K562 (cell line): ENCODE data around the gene PDLIM4.

Source experiments
- BDP1 ChIP-seq: IDR thresholded peaks from 3 replicates; pipeline ENCODE4 v1.6.1; 2011; ENCODE audit not compliant: insufficient read length, insufficient read depth
- BHLHE40 ChIP-seq: IDR thresholded peaks from 2 replicates; pipeline ENCODE4 v1.6.1; 2011; ENCODE audit warnings: low read length, improper control_type of control experiment
- EP300 ChIP-seq: IDR thresholded peaks from 2 replicates; pipeline ENCODE4 v1.6.1; 2012; ENCODE audit warnings: low read length, improper control_type of control experiment
- ETV6 ChIP-seq, 3 experiments: fragments of 150-350 bp in 1 of 3; sonication (generic) in 1 of 3; formaldehyde crosslinking in 1 of 3; IDR thresholded peaks; 2 replicates each; pipeline versions ENCODE4 v1.6.1 to v1.8.0; 2014 to 2022; ENCODE audit warnings: borderline replicate concordance in 2 of 3, low read depth in 2 of 3, antibody characterized with exemption in 1 of 3, low read length in 1 of 3, mild to moderate bottlenecking in 1 of 3, missing genetic modification reagents in 1 of 3
- HDAC2 ChIP-seq: fragments of 450-650 bp; IDR thresholded peaks from 2 replicates; pipeline ENCODE4 v1.6.1; 2016; ENCODE audit warnings: mild to moderate bottlenecking
- MAZ ChIP-seq, 2 experiments: fragments of 450-650 bp in 1 of 2; sonication (generic) in 1 of 2; formaldehyde crosslinking; IDR thresholded peaks in 1 of 2; conservative IDR thresholded peaks in 1 of 2; 2 replicates each; pipeline versions ENCODE4 v1.4.0 to v1.5.0; 2020; ENCODE audit warnings: mild to moderate bottlenecking in 1 of 2, missing genetic modification reagents in 1 of 2
- MXI1 ChIP-seq: IDR thresholded peaks from 2 replicates; pipeline ENCODE4 v1.6.1; 2011; ENCODE audit warnings: low read depth, mild to moderate bottlenecking, improper control_type of control experiment, low read length
- SP2 ChIP-seq: IDR thresholded peaks from 2 replicates; pipeline ENCODE4 v1.6.1; 2011; ENCODE audit warnings: mild to moderate bottlenecking, low read depth, low read length, moderate library complexity; ENCODE audit not compliant: poor library complexity, severe bottlenecking; ENCODE audit errors: extremely low read depth
- SREBF2 ChIP-seq: sonication (generic); formaldehyde crosslinking; IDR thresholded peaks from 2 replicates; pipeline ENCODE4 v1.4.0; 2020; ENCODE audit warnings: mild to moderate bottlenecking, missing genetic modification reagents
- TOE1 ChIP-seq, 2 experiments: fragments of 450-650 bp in 1 of 2; sonication (generic) in 1 of 2; formaldehyde crosslinking in 1 of 2; IDR thresholded peaks; 2 replicates each; pipeline versions ENCODE4 v1.7.1 to v1.8.0; 2016 to 2022; ENCODE audit warnings: borderline replicate concordance in 2 of 2, mild to moderate bottlenecking in 2 of 2, antibody characterized with exemption in 1 of 2, inconsistent platforms in 1 of 2, low read depth in 1 of 2, missing genetic modification reagents in 1 of 2, moderate library complexity in 1 of 2
- U2AF2 ChIP-seq: fragments of 200-400 bp; formaldehyde crosslinking; optimal IDR thresholded peaks from 2 replicates; pipeline ENCODE3; 2017; ENCODE audit warnings: low read depth, mild to moderate bottlenecking, low read length
- YY1 ChIP-seq, 3 experiments: IDR thresholded peaks; 2 replicates each; pipeline ENCODE4 v1.6.1; 2011; ENCODE audit warnings: low read length in 2 of 3, mild to moderate bottlenecking in 2 of 3, moderate library complexity in 2 of 3, borderline replicate concordance in 1 of 3, control low read depth in 1 of 3, low read depth in 1 of 3; ENCODE audit not compliant: insufficient read depth in 3 of 3, insufficient replicate concordance in 2 of 3, control insufficient read depth in 1 of 3, insufficient read length in 1 of 3; ENCODE audit errors: extremely low read depth in 1 of 3
- TF ChIP-seq, protein P1 (sequence below): sonication (generic); formaldehyde crosslinking; IDR thresholded peaks from 2 replicates; pipeline ENCODE4 v1.8.1; 2023; ENCODE audit warnings: mild to moderate bottlenecking, missing genetic modification reagents
- TF ChIP-seq, protein P2 (sequence below), 3 experiments: IDR thresholded peaks in 2 of 3; conservative IDR thresholded peaks in 1 of 3; 2 replicates each; pipeline ENCODE4 v1.5.1; 2011 to 2012; ENCODE audit warnings: low read length in 3 of 3, mild to moderate bottlenecking in 3 of 3, control low read depth in 2 of 3, improper control_type of control experiment in 1 of 3, inconsistent platforms in 1 of 3, low read depth in 1 of 3, mixed read lengths in 1 of 3, moderate library complexity in 1 of 3; ENCODE audit not compliant: insufficient read depth in 2 of 3

DNA sequence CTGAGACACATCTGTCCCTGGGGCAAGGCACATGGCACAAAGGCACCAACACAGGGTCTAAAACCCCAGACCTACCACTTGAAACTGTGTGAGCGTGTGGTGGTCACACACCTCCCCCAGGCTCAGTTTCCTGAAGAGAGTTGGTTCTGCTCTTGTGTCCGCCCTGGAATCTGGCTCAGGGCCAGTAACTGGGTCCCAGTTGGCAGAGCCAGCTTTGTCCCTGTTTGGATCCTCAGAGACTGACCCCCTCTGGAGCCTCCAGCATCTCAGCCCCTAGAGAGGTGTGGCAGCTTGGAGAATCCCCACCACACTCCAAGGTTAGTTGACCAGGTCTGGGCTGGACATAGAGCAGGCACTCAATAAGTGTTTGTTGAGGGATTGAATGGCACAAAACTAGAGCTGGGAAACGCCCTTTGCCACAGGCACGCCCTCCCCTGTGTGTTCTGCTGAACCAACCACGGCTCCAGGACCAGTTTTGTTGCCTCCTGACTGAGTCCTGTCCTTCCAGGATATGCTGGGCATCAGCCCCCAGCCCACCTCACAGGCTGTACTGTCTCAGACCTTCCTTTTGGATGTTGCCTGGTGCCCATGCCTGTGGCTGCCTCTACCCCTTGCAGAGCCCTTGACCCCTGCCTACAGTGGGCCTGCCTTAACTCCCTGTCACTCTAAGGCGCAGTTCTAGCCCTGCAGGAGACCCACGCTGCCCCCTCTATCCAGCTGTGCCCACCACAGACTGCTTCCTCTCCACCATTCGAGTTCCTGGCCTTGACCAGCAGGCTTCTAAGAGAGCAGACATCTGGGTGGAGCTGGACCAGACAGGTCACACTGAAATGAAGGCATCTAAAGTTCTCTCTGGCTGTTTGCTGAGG is 3.8 kb upstream of the PDLIM4 start:
- TF ChIP-seq MXI1 (no peak), SP2 (no peak), YY1 (IDR thresholded peaks at IDR 0.05; ENCODE audit: borderline replicate concordance in 1 of 3, control insufficient read depth in 1 of 3, extremely low read depth in 1 of 3, insufficient read depth in 3 of 3, insufficient read length in 1 of 3, insufficient replicate concordance in 2 of 3, low read depth in 1 of 3, low read length in 2 of 3) (no peak), ETV6 (IDR thresholded peaks at IDR 0.05; ENCODE audit: borderline replicate concordance in 1 of 2, low read depth in 2 of 2, low read length in 1 of 2) (no peak), ETV6 (CRISPR knock-in tag; IDR thresholded peaks at IDR 0.05; ENCODE audit: borderline replicate concordance) (no peak), HDAC2 (no peak), BDP1 (no peak), MAZ (CRISPR knock-in tag; conservative IDR thresholded peaks at IDR 0.05 in 1 of 2, IDR thresholded peaks at IDR 0.05 in 1 of 2) (no peak), BHLHE40 (no peak), U2AF2 (no peak), TOE1 (IDR thresholded peaks at IDR 0.05; ENCODE audit: borderline replicate concordance) (no peak), TOE1 (CRISPR knock-in tag; IDR thresholded peaks at IDR 0.05; ENCODE audit: borderline replicate concordance, low read depth) (no peak), SREBF2 (CRISPR knock-in tag) (no peak), EP300 (no peak)
- TF ChIP-seq, protein P1, sequence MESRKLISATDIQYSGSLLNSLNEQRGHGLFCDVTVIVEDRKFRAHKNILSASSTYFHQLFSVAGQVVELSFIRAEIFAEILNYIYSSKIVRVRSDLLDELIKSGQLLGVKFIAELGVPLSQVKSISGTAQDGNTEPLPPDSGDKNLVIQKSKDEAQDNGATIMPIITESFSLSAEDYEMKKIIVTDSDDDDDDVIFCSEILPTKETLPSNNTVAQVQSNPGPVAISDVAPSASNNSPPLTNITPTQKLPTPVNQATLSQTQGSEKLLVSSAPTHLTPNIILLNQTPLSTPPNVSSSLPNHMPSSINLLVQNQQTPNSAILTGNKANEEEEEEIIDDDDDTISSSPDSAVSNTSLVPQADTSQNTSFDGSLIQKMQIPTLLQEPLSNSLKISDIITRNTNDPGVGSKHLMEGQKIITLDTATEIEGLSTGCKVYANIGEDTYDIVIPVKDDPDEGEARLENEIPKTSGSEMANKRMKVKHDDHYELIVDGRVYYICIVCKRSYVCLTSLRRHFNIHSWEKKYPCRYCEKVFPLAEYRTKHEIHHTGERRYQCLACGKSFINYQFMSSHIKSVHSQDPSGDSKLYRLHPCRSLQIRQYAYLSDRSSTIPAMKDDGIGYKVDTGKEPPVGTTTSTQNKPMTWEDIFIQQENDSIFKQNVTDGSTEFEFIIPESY = no peak
- TF ChIP-seq, protein P2, sequence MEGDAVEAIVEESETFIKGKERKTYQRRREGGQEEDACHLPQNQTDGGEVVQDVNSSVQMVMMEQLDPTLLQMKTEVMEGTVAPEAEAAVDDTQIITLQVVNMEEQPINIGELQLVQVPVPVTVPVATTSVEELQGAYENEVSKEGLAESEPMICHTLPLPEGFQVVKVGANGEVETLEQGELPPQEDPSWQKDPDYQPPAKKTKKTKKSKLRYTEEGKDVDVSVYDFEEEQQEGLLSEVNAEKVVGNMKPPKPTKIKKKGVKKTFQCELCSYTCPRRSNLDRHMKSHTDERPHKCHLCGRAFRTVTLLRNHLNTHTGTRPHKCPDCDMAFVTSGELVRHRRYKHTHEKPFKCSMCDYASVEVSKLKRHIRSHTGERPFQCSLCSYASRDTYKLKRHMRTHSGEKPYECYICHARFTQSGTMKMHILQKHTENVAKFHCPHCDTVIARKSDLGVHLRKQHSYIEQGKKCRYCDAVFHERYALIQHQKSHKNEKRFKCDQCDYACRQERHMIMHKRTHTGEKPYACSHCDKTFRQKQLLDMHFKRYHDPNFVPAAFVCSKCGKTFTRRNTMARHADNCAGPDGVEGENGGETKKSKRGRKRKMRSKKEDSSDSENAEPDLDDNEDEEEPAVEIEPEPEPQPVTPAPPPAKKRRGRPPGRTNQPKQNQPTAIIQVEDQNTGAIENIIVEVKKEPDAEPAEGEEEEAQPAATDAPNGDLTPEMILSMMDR (IDR thresholded peaks at IDR 0.05 in 2 of 3, conservative IDR thresholded peaks at IDR 0.05 in 1 of 3; ENCODE audit: insufficient read depth in 2 of 3, low read depth in 1 of 3, low read length in 3 of 3) = no peak
